8988T (cell line): Measurements from ENCODE around the gene PPP1CC.
A peak's percentile ranks its signal among the peaks of the same experiment; 100 is the strongest.
"Not testable (repeated sequence)": the region's sequence is repeated elsewhere in the genome, so short reads cannot be mapped to it uniquely, and the experiment has no call there.

Experiments
- DNase-seq: peaks from one replicate; pipeline ENCODE4 v3.0.0; 2011

Gene PPP1CC

DNA sequence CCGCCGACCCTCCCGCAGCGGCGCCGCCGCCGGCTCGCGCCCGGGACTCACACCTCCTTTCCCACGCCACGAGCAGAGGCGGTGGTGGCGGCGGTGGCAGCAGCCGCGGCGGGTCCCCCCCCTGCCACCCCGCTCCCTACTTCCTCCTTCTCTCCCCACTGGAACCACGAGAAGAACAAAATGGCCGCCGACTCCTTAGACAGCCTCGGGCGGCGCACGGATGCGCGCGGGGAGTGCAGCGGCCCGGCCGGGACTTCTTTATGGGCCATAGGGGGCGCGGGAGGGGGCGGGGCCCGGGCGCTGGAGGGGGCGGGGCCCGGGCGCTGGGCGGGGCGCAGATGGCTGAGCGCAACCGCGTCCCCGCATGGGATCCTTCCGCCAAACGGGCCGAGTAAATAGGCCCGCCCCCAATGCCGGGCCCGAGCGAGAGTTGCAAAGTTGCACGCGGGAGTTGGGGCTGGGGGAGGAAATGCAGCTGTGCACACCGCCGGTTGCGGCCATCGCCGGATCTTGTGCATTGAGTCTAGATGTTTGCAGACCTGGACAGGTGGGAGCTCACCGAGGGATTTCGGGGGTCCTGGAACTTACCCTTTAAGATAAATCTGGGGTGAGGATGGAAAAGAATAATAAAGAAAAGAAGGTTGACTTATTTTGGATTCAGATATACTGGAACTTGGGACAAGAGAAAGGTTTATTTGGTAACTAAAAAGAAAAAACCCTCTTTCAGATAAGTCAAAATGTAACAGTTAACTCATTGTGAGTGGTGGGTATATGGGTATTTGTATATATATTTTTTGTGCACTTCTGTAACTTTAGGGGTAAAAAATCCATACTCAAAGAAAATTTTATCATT, at the start of gene PPP1CC:
TSS of gene PPP1CC (minus strand) at position 174 of the 853 bp plus-strand sequence. CDS start 184 bp downstream, outside the sequence.
- peak; percentile 88 for DNase-seq

DNA sequence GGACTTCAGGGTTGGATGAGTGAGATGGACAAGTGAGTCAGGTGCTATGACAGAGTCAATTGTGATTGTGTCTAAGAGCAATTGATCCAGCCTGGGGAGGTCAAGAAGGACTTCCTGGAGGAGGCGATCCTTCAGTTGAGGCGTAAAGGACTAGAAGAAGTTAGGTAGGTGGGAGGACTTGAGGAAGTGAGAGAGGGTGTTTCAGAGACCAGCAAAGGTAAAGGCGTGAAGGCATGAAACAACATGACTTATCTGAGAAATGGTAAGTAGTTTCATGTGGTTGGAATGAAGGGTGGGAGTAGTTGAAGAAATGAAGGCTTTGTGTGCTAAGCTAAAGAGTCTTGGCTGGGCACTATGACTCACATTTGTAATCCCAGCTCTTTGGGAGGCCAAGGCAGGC, 48.9 kb upstream of the PPP1CC start:
- DNase-seq, result no peak

DNA sequence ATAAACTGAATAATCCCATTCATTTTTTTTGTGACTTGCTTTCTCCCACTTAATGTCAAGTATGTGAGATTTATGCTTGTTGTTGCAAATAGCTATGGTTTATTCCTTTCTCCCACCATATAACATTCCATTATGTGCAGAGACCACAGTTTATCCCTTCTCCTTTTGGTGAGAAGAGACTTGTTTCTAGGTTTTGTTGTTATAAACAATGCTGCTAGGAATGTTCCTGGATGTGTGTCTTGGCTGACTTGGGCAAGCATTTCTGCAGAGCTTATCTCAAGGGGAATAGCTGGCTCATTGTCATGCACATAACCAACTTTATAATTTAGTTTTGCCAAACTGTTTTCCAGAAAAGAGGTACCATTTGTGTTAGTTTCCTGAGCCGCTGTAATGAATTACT, 47.6 kb upstream of the PPP1CC start:
- no peak for DNase-seq

DNA sequence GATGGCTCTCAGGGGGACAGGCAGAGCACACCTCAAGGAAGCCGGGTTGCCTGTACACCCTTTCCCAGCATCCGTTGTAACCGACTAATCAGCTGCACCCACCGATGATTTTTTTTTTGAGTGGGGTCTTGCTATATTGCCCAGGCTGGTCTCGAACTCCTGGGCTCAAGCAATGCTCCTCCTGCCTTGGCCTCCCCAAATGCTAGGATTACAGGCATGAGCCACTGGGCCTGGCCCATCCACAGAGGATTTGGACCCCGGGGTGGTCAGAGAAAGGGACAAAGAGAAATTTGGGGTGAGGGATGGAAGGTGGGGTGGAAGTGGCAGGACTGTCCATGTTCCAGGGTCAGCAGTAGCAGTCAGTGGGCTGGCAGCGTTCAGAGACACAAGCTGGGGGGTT, 43.3 kb upstream of the PPP1CC start:
- DNase-seq, result no peak

DNA sequence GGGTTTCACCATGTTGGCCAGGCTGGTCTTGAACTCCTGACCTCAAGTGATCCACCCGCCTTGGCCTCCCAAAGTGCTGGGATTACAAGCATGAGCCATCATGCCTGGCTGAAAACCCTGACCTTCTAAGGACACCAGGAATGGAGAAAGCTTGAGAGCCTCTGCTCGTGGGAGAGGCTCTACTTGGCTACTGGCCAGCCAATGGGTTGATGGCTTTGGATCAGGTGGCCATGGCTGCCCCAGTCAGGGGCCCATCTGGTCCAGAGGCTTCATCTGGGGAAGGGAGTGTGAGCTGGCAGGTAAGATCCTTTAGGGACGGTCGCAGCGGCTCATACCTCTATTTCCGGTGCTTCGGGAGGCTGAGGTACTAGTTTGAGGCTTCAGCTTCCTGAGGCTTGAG, 42.5 kb upstream of the PPP1CC start:
- DNase-seq, result no peak

DNA sequence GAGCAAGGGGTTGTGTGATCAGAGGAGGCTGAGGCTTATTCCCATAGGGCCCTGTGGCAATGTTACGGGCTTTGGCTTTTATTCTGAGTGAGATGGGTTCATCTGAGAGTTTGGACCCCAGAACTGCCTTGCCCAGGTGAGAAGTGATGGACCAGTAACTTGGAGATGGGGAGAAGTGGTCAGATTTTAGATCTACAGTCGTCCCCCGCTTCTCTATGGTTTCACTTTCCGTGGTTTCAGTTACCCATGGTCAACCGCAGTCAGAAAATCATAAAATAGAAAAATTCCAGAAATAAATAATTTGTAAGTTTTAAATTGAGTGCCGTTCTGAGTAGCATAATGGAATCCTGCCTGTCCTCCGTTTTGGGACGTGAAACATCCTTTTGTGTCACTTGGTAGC, 40.2 kb upstream of the PPP1CC start:
- DNase-seq, result no peak

DNA sequence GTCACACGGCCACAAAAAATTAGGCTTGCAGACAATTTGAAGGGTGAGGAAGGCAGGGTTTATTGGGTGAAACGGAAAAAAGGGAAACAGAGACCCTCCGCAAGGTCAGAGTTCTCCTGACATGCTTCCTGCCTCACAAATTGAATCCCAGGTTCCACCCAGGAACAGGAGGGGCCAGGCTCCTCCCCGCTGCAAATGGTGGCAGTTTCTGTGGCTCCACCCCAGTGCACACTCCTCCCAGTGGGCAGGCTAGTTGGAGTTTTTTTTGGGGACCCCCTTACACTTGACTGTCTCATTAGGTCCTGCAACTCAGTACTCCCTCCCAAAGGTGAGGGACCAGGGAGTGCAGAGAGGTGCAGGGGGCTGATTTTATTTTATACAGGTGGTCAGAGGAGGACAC, 39.4 kb upstream of the PPP1CC start:
- no peak for DNase-seq

DNA sequence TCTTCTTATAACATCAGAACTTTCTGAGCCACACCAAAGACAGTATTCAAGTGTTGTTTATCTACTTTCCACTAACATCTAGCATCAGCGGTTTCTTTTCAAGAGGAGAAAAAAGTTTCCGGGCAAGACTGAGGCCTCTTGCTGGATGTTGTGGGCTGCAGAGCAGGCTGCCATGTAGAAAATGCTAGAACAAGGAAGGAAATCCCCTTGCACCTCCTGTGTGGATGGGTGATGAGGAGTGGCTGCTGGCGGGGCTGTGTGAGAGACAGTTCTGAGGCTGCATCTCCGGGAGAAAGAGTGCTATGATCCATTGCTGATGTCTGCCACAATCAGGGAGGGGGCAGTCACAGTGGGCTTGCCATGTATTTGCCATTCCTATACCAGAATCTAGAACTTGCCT, 37.8 kb upstream of the PPP1CC start:
- no peak for DNase-seq

DNA sequence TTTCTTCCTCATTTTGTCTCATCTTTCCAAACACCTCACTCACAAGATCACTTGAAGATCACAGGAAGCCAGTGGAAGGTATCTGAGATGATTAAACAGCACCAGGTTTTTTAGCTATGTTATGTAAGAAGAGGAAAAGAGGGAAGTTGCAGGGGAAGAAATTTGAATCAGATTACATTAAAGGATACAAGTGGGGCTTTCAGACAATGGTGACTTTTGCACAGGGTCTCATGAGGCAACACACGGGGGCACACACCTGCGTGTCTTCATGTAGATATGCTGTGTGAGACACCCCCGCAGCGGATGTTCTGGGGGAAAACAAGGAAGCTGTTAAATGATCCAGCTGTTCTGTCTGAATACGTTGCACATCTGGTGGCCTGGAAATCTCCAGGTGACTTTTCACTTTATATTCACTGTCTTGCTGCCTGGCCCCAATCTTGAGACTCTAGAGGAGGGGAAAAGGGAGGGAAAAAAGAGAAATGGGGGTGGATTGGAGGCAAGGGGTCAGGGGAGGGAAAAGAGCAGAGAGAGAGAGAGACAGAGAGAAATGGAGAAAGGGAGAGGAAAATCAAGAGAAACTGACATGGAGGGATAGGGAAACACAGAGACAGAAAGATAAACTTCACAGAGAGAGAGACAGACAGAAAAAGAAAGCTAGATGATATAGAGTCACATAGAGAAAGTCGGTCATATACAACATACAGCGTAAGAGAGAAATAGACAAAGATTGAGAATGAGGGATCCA, 36.3 kb upstream of the PPP1CC start:
- DNase-seq, result no peak

DNA sequence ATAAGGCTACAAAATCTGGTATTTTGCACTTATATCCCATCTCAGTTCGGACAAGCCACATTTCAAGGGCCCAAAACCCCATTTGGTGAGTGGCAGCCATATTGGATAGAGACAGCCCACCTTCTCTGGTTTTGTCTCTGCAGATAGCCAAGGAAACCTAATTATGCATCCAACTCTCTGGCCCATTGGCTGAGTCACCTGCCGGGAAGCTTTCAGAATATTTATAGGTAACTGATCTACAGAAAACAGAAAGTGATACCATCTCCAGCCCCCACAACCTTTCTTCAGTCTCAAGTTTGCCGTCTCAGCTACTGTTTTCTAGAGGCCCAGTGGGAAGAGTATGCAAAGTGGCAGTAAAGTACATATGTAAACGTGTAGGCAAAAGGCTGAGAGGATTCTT, 33.7 kb upstream of the PPP1CC start:
- no peak for DNase-seq

DNA sequence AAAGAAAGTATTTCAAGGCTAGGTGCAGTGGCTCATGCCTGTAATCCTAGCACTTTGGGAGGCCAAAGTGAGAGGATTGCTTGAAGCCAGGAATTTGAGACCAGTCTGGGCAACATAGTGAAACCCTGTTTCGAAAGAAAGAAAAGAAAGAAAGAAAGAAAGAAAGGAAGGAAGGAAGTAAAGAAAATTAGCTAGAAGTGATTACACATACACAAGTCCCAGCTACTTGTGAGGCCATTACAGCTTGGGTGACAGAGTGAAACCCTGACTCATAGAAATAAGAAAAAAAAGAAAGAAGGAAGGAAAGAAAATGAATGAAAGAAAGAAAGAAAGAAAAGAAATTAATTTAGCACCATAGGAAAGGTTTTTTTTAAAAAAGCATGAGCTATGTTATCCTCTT, 33.3 kb upstream of the PPP1CC start:
- DNase-seq, result no peak

DNA sequence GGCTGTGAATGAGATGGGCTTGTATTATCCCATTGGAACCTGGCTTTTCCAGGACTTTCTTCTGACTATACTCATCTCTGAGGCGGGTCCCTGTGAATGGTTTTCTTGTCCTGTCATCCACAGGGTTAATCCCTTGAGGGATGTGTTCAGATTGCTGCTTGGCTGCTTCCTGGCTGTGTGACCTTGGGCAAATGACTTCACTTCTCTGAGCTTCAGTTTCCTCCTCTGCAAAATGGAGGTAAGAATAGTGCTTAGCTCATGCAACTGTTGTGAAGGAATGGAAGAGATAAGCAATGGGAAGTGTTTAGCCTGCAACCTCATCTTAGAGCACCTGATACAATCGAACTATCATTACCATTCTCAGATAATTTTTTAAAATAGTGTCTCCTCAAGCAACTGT, 32.1 kb upstream of the PPP1CC start:
- no peak for DNase-seq

DNA sequence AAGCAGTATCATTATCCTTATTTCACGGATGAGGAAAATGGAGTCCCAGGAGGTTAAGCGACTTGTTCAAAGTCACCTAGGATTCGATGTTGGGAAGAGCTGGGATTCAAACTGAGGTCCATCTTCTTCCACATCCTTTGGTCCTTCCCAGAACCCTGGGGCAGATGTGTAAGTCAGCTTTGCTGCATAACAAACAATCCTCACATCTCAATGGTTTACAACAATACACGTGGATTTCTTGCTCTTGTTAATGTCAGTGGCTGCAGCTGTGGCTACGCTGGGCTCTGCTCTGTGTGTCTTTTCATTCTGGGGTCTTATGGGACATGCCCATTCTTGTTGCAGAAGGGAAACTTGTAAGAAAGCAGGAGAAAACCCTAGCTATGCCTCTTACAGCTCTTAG, 26.3 kb upstream of the PPP1CC start:
- no peak for DNase-seq

DNA sequence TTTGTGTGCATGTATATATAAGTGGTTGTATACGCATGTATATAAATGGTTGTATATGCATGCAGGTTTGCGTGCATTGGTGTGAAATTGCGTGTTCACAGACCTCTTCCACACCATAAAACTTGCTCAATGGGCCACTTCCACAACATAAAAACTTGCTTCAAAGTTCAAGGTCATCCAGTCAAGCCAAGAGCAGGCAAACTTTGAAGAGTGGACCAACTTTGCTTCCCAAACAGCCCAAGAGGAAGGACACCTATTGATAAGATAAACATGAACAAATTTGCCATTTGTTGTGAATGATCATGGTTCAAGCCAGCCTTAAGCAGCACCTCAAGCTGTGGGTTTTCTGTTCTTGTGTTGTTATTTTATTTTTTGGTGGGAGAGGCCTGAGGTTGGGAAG, 25.2 kb upstream of the PPP1CC start:
- no peak for DNase-seq

DNA sequence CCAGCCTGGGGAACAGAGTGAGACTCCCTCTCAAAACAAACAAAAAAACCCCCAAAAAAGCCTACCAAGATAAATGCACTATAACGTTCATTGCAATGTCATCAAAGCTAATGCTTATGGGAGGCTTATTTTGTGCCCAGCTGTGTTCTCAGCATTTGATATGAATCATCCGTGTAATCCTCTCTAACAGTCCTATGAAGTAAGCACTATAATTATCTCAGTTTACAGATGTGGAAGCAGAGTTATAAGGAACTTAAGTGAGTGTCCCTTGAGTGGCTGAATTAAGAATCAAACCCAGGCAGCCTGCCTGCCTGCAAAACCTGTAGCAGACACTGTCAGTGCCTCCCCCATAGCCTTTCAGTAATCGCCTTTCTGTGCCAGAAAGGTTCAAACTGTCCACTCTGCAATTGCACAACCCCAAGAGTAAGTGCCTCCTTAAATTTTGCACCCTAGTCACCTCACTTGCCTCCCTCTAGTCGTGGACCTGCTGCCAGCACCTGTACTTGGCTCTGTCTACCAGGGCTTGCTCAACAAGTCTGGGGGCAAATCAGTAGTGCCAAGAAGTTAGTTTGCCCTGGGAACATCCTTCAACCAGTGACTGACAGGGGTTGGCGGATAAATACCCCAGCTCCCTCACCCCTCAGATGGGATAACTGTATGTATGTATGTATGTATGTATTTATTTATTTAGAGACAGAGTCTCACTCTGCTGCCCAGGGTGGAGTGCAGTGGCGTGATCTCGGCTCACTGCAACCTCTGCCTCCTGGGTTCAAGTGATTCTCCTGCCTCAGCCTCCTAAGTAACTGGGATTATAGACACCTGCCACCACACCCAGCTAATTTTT, 23.8 kb upstream of the PPP1CC start:
- DNase-seq, result no peak

DNA sequence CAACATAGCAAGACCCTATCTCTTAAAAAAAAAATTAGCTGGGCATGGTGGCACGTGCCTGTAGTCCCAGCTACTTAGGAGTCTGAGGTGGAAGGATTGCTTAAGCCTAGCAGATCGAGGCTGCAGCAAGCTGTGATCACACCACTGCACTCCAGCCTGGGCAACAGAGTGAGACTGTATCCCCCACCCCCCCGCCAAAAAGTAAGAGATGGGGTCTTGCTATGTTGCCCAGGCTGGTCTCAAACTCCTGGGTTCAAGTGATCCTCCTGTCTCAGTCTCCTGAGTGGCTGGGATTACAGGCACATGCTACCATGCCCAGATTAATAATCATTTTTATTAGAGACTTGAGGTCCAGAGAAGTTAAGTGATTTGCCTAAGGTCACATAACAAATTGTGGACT, 22.9 kb upstream of the PPP1CC start:
- DNase-seq, result not testable (repeated sequence)

DNA sequence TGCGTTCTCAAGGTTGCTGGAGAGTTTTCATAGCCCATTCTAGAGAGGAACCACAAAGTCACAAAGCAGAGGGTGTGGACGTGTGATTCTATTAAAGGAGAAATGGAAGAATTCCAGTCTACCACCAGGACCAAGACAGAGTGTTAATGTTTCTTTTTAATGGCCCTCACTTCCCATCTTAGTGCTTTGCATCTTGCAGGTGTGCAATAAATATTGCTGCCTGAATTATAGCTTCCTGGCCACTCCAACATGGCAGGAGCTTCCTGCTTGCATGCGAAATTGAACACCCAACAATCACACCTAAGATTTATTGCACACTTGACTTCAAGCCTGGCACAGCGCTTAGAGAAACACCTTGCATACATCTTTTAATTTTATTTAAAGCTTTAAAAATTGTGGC, 22.4 kb upstream of the PPP1CC start:
- DNase-seq, result no peak

DNA sequence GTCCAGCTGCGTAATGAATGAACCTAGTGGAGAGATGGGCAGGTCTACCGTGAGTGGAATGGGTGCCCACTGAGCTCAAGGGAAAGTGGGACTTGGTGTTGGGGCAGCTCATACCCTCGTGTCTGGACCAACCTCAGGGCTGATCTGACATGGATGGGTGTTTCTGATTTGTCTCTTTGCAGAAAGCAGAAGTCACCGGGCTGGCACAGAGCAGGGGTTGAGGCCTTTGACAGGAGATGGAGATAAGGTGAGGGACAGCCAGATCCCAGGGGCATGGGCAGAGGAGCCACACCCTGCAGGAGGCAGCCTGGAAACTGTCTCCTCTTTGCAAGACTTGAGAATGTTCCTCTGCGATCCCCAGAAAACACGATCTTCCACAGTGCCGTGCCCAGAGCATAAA, 20.9 kb upstream of the PPP1CC start:
- DNase-seq, result no peak

DNA sequence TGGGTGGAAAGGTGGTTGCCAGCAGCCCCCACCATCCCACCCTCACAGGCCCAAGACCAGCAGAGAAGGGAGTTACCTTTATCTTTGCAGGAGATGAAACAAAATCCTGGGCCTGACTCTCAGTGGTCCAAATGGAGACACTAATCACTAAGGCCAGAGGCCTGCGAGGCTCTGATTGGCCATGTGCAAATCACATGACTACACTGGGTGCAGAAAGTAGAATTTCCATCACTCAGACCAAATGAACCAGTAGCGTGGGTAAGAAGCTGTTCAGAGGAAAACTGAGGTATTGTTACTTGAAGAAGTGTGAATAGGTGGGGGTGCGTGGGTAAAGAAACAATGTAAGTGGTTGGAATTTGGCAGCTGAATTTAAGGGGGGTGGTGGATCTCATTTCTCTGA, 20.2 kb upstream of the PPP1CC start:
- no peak for DNase-seq

DNA sequence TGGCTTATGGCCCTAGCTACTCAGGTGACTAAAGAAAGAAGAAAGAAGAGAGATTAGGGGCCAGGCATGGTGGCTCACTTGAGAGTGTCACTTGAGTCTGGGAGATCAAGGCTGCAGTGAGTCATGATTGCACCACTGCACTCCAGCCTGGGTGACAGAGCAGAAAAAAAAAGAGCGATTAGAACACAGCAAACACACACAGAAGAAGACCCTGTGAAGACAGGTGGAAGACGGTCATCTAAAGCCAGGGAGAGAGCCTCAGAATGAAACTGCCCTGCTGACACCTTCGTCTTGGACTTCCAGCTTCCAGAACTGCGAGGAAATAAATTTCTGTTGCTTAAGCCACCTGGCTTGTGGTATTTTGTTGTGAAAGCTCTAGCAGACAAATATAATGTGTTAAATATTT, 17.5 kb upstream of the PPP1CC start:
- no peak for DNase-seq

DNA sequence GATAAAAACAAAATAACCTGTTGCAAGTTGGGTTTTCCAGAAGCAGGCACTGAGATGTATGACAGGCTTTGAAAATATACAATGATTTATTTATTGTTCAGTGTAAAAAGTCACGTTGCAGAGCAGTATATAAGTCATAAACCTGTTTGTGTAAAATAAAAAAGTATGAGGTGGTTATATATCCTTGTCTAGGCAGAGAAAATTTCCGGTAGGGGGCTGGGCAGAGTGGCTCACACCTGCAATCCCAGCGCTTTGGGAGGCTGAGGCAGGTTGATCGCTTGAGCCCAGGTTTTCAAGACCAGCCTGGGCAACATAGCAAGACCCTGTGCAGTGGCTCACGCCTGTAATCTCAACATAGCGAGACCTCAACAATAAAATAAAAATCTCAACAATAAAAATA, 16.2 kb upstream of the PPP1CC start:
- no peak for DNase-seq

DNA sequence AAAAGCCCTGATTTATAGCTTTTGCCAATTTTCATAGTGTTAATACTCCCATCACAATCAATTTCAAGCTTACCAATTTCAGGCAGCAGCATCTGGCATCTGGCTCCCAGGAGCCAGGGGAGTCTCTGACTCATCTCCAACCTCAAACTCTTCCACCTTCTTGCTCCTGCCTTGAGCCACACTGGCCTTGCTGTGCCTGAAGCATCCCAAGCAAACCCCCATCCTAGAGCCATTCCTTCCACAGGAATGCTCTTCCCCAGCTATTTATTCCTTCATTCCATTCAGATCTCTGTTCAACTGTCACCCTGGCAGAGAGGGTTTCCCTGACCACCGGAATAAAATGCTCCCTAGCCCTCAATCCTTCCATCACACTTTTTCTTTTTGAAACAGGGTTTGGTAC, 13.9 kb upstream of the PPP1CC start:
- no peak for DNase-seq

DNA sequence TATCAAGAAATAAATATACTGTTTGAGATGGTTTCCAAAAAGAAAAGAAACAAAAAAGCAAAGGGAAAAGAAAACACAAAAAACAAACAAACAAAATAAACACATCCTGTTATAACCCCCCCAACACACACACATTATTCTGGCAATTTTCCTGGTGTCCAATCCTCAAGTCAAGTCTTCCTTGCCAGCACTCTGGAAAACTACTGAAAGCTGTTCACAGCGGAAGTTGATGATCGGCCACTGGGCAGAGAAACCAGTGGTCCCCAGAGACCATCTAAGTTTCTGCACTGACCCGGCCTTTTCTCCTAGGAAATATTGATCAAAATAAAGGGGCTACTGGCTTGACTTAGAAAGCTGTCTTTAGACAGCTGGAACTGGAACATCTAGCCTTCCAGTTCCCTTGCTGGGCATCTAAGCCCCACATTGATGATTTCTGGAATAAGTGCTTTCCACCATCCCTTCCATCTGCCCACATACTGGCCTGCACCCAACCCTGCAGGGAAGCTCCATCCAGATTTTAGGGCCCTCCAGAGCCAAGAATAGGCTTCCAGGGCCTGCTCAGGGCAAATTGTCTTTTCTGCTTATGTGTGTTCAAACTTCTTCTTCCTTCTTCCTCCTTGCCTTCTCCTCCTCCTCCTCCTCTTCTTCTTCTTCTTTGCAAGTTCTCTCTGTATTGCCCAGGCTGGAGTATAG, 11.6 kb upstream of the PPP1CC start:
- DNase-seq, result no peak
